H7 (cell line): ENCODE results near the gene BTBD9. TPM values are rescaled to one million over a fixed set of nuclear protein-coding genes. Genes with fewer than 3 reads are reported as not detected.
A peak's percentile ranks its signal among the peaks of the same experiment; 100 is the strongest.
"Not testable (repeated sequence)": the region's sequence is repeated elsewhere in the genome, so short reads cannot be mapped to it uniquely, and the experiment has no call there.

Experiments used
- DNase-seq: peaks from one replicate; pipeline ENCODE4 v3.0.0; 2012
- H3K27me3 ChIP-seq: 2 replicates; pipeline ENCODE4 v1.6.0; 2011; ENCODE audit warnings: mild to moderate bottlenecking, low read length; ENCODE audit not compliant: control insufficient read depth, insufficient read depth
- H3K36me3 ChIP-seq: replicated peaks from 2 replicates; pipeline ENCODE4 v1.5.1; 2011; ENCODE audit warnings: low read length; ENCODE audit not compliant: control insufficient read depth, insufficient read depth
- H3K4me3 ChIP-seq: 2 replicates; pipeline ENCODE4 v1.5.1; 2011; ENCODE audit warnings: low read depth, mild to moderate bottlenecking, control low read depth, low read length, moderate library complexity; ENCODE audit not compliant: insufficient read depth
- total RNA-seq: library from RNA; depleted of rRNA; stranded (reverse); fragments of >200 nt; shearing (Covaris generic); gene quantifications from 2 replicates; pipeline ENCODE4 v1.2.3, GENCODE V29; 2014

The BTBD9 gene
- total RNA-seq, 1 experiment from 2014 or later = 5.0 TPM

- Histone ChIP-seq H3K27me3 (no peaks in the 10 kb centered on the region), H3K4me3 (no peak overlapping the region), H3K36me3 (no peaks in the 10 kb centered on the region)
- DNase-seq = peak; percentile 54
Observed at GRCh38 chr6:38427492-38428210, 212.1 kb downstream of the BTBD9 start.

GRCh38 chr6:38425788-38426488 is 213.8 kb downstream of the BTBD9 start:
- H3K27me3 ChIP-seq, H3K4me3 ChIP-seq, DNase-seq, H3K36me3 ChIP-seq: not testable (repeated sequence)

GRCh38 chr6:38423746-38424145 is 216.0 kb downstream of the BTBD9 start:
- Histone ChIP-seq H3K36me3 (no peaks in the 10 kb centered on the region), H3K27me3 (no peaks in the 10 kb centered on the region), H3K4me3 (no peak overlapping the region)
- no peak for DNase-seq

- Histone ChIP-seq H3K27me3 (no peaks in the 10 kb centered on the region), H3K36me3 (no peaks in the 10 kb centered on the region), H3K4me3 (no peak overlapping the region)
- no peak for DNase-seq
Observed at GRCh38 chr6:38420207-38420606, 219.5 kb downstream of the BTBD9 start.

GRCh38 chr6:38417521-38417920 is 222.2 kb downstream of the BTBD9 start:
- no peak for DNase-seq
- no peak overlapping the region for H3K4me3 ChIP-seq
- H3K36me3 ChIP-seq = no peaks in the 10 kb centered on the region
- no peaks in the 10 kb centered on the region for H3K27me3 ChIP-seq

- no peak for DNase-seq
- no peaks in the 10 kb centered on the region for H3K36me3 ChIP-seq
- no peaks in the 10 kb centered on the region for H3K27me3 ChIP-seq
- H3K4me3 ChIP-seq = no peak overlapping the region
Observed at GRCh38 chr6:38415231-38416005, 224.3 kb downstream of the BTBD9 start.

GRCh38 chr6:38413102-38413800 is 226.5 kb downstream of the BTBD9 start:
- no peak overlapping the region for H3K4me3 ChIP-seq
- H3K27me3 ChIP-seq = no peaks in the 10 kb centered on the region
- H3K36me3 ChIP-seq = no peaks in the 10 kb centered on the region
- DNase-seq = no peak

- DNase-seq = no peak
- H3K4me3 ChIP-seq = no peak overlapping the region
- no peaks in the 10 kb centered on the region for H3K27me3 ChIP-seq
- H3K36me3 ChIP-seq = no peaks in the 10 kb centered on the region
Observed at GRCh38 chr6:38407192-38407591, 232.5 kb downstream of the BTBD9 start.

- no peak for DNase-seq
- H3K36me3 ChIP-seq = no peaks in the 10 kb centered on the region
- H3K4me3 ChIP-seq = no peak overlapping the region
- H3K27me3 ChIP-seq = no peaks in the 10 kb centered on the region
Observed at GRCh38 chr6:38406096-38406495, 233.6 kb downstream of the BTBD9 start.

- H3K4me3 ChIP-seq = no peak overlapping the region
- H3K27me3 ChIP-seq = no peaks in the 10 kb centered on the region
- no peaks in the 10 kb centered on the region for H3K36me3 ChIP-seq
- no peak for DNase-seq
Observed at GRCh38 chr6:38404900-38405556, 234.7 kb downstream of the BTBD9 start.

GRCh38 chr6:38404355-38404754 is 235.4 kb downstream of the BTBD9 start:
- Histone ChIP-seq H3K4me3 (no peak overlapping the region), H3K36me3 (no peaks in the 10 kb centered on the region), H3K27me3 (no peaks in the 10 kb centered on the region)
- no peak for DNase-seq

GRCh38 chr6:38403548-38403947 is 236.2 kb downstream of the BTBD9 start:
- no peak for DNase-seq
- no peaks in the 10 kb centered on the region for H3K36me3 ChIP-seq
- H3K4me3 ChIP-seq = no peak overlapping the region

GRCh38 chr6:38400764-38401163 is 239.0 kb downstream of the BTBD9 start:
- Histone ChIP-seq H3K27me3 (no peaks in the 10 kb centered on the region), H3K4me3 (no peak overlapping the region), H3K36me3 (no peaks in the 10 kb centered on the region)
- DNase-seq = no peak

More at GRCh38 chr6:38403548-38403947, 236.2 kb downstream of the BTBD9 start:
- H3K27me3 ChIP-seq = no peaks in the 10 kb centered on the region

GRCh38 chr6:38400101-38400500 is 239.6 kb downstream of the BTBD9 start:
- no peak overlapping the region for H3K4me3 ChIP-seq
- no peaks in the 10 kb centered on the region for H3K27me3 ChIP-seq
- no peaks in the 10 kb centered on the region for H3K36me3 ChIP-seq
- DNase-seq = no peak
